Occipital lobe (tissue), 2 donors: ENCODE measurements around the gene INHBC. TPM values are rescaled to one million over a fixed set of nuclear protein-coding genes. Genes with fewer than 3 reads are reported as not detected.

Source experiments
- DNase-seq: peaks from one replicate; lab custom pipeline; 2025; lab: John Stamatoyannopoulos, UW
- total RNA-seq: library from RNA; depleted of rRNA; stranded (reverse); fragments of >200 nt; gene quantifications from one replicate; pipeline ENCODE4 v1.2.3, GENCODE V29; 2014

The INHBC gene
- total RNA-seq, 1 donor from 2014 or later = not detected

- DNase-seq = no peak
Measured at GRCh38 chr12:57454566-57455373, 20.2 kb downstream of the INHBC start, which contains the start of gene INHBE. INHBE (plus strand) TSS chr12:57455307; CDS start chr12:57455537, 230 bp downstream.

GRCh38 chr12:57455374-57456144 lies 21.0 kb downstream of the INHBC start:
- DNase-seq = no peak

GRCh38 chr12:57456145-57456700 lies 21.6 kb downstream of the INHBC start:
- DNase-seq = no peak

- no peak for DNase-seq
Measured at GRCh38 chr12:57456737-57457490, 22.3 kb downstream of the INHBC start.

GRCh38 chr12:57458665-57459054 lies 24.1 kb downstream of the INHBC start:
- DNase-seq = no peak

- peak; percentile 74 for DNase-seq
Measured at GRCh38 chr12:57459055-57459749, 24.6 kb downstream of the INHBC start.

- no peak for DNase-seq
Measured at GRCh38 chr12:57459750-57460467, 25.3 kb downstream of the INHBC start, which contains the start of gene GLI1. GLI1 (plus strand) TSS chr12:57459785; CDS start chr12:57463692, 3,907 bp downstream.

- no peak for DNase-seq
Measured at GRCh38 chr12:57460468-57460784, 25.8 kb downstream of the INHBC start.

GRCh38 chr12:57460841-57461275 lies 26.3 kb downstream of the INHBC start:
- no peak for DNase-seq

- no peak for DNase-seq
Measured at GRCh38 chr12:57461276-57461916, 26.8 kb downstream of the INHBC start.

- DNase-seq = no peak
Measured at GRCh38 chr12:57461917-57462250, 27.3 kb downstream of the INHBC start.

- DNase-seq = peak; percentile 59
Measured at GRCh38 chr12:57462251-57462911, 27.8 kb downstream of the INHBC start.

GRCh38 chr12:57462912-57463253 lies 28.3 kb downstream of the INHBC start:
- DNase-seq = no peak

GRCh38 chr12:57464569-57464968 lies 30.0 kb downstream of the INHBC start:
- DNase-seq = no peak

- DNase-seq = no peak
Measured at GRCh38 chr12:57465030-57465746, 30.6 kb downstream of the INHBC start.

- DNase-seq = no peak
Measured at GRCh38 chr12:57465747-57466505, 31.3 kb downstream of the INHBC start.

- DNase-seq = no peak
Measured at GRCh38 chr12:57467212-57467874, 32.8 kb downstream of the INHBC start.
